ENCODE data around the gene EDARADD.
"Not testable (repeated sequence)": the region's sequence is repeated elsewhere in the genome, so short reads cannot be mapped to it uniquely, and the experiment has no call there.

GRCh38 chr1:236489161-236489560 lies 95.1 kb downstream of the EDARADD start:
- not testable (repeated sequence) for TF ChIP-seq CTCF (IDR thresholded peaks at IDR 0.05; ENCODE audit: low read depth, low read length); EZH2phosphoT487 (IDR thresholded peaks at IDR 0.05; ENCODE audit: low read depth)

Data from OCI-LY3 (cell line).